LHCN-M2 (cell line): ENCODE measurements around the gene ZNF341. TPM values are rescaled to one million over a fixed set of nuclear protein-coding genes. Genes with fewer than 3 reads are reported as not detected.
A peak's percentile ranks its signal among the peaks of the same experiment; 100 is the strongest.

Experiments used
- DNase-seq: peaks from one replicate; pipeline ENCODE4 v3.0.0-alpha.2; 2012; ENCODE audit warnings: low read depth
- total RNA-seq: library from RNA; depleted of rRNA; stranded (reverse); fragments of >200 nt; gene quantifications from 2 replicates; pipeline ENCODE4 v1.2.3, GENCODE V29; 2014

The ZNF341 gene
- total RNA-seq, 1 experiment from 2014 or later, result 2.8 TPM

DNA sequence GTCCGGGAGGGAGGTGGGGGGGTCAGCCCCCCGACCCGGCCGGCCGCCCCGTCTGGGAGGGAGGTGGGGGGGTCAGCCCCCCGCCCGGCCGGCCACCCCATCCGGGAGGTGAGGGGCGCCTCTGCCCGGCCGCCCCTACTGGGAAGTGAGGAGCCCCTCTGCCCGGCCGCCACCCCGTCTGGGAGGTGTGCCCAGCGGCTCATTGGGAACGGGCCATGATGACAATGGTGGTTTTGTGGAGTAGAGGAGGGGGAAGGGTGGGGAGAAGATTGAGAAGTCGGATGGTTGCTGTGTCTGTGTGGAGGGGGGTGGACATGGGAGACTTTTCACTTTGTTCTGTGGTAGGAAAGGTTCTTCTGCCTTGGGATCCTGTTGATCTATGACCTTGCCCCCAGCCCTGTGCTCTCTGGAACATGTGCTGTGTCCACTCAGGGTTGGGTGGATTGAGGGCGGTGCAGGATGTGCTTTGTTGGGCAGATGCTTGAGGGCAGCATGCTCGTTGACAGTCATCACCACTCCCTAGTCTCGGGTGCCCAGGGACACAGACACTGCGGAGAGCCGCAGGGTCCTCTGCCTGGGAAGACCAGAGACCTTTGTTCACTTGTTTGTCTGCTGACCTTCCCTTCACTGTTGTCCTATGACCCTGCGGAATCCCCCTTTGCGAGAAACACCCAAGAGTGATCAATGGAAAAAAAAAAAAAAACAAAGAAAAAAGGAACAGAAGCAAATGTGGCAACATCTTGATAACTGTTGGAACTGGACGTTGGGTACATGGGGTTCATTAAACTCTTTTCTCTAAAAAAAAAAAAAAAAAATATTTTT is 30.0 kb upstream of the ZNF341 start:
- DNase-seq, result no peak

DNA sequence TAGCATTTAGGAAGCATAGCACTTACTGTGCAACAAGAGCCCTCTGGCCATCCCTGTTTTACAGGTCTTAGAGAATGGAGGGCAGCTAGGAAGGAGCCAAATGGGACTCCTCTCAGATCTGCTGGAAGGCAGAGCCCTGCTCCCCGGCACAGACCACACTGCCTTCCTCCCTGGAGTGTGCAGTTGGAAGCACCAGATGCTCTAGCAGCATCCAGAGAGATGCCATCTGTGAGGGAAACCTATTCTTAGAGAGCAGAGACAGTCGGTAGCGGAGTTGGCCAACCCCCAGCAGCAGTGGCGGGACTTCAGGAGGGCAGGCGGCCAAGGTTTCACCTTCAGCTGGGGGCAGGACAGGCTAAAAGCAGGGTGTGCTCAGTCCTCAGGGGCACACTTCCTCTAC is 28.9 kb upstream of the ZNF341 start:
- no peak for DNase-seq

DNA sequence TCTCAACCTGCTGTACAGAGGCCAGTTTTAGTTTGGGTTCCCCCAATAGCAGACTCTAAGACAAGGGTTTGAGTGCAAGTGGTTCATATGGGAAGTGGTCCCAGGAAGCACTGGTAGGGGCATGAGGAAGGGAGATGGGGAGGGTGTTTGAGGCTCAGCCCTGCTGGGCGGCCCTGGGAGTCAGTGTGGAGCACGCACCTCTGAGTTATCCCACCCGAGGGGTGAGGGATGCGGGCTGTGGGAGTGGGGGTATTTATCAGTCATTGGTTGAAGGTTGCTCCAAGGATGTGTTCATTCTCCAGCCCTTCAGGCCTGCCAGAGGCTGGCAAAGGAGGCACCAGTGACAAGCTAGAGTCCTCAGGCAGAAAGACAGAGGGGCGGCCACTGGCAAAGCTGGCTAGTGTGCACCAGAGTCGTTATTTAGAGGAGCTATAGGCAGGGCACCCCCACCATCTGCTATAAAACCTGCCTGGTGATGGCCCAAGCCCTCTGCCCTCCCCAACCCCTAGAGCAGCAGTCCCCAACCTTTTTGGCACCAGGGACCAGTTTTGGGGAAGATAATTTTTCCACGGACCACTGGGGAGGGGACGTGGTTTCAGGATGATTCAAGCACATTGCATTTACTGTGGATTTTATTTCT is 28.2 kb upstream of the ZNF341 start:
- no peak for DNase-seq

DNA sequence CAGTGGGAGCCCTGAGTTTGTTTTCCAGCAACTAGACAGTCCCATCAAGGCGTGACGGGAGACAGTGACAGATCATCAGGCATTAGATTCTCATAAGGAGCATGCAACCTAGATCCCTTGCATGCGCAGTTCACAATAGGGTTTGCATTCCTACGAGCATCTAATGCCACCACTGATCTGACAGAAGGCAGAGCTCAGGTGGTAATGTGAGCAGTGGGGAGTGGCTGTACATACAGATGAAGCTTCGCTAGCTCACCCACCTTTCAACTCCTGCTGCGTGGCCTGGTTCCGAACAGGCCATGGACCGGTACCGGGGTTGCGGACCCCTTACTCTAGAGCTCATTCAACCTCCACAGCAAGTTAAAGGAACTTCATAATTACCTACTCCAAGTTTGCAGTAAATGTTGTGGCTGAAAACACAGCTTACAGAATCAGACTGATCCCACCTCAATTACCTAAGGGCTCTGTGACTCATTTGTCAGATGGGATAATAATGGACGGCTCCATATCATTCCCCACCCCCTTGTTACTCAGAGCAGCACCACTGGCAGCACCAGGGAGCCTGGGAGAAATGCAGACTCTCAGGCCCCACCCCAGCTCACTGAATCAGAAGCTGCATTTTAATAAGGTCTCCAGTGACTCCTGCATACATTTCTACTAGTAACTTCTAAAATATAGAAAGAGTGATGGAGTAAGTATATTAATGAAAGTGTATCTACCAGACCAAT is 27.4 kb upstream of the ZNF341 start:
- DNase-seq, result peak; percentile 41

DNA sequence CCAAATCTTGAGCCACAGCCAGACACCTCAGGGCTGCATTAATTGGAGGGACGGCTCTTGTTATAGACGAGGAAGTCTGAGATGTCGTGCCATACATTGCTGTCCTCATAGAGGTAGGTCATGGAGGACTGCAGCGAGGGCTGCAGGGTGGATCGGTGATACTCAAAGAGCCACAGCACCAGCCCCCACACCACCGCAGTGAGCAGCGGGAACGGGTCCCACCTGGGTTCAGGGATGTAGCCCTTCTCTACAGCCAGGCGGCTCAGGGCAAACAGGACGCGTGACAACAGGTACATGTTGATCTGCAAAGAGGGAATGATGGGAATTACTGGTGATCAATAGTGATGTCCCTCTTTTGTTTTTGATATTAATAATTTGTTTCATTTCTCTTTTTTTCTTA is 24.1 kb upstream of the ZNF341 start:
- no peak for DNase-seq

DNA sequence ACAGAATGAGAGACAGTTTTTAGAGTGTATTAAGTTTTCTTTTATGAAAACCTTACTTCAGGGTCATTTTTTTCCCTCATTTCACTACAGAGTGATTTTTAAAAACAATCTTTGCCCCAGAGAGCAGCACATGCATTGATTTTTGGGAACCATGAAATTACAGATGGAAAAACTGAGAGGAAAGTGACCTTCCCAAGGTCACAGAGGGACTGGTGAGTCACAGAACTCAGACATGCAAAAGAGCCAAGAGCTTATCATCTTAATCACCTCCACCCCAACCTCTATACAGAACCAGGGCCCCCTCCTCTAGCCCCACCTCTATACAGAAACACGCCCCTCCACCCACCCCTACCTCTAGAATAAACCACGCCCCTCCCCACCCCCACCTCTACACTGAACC is 22.4 kb upstream of the ZNF341 start:
- no peak for DNase-seq

DNA sequence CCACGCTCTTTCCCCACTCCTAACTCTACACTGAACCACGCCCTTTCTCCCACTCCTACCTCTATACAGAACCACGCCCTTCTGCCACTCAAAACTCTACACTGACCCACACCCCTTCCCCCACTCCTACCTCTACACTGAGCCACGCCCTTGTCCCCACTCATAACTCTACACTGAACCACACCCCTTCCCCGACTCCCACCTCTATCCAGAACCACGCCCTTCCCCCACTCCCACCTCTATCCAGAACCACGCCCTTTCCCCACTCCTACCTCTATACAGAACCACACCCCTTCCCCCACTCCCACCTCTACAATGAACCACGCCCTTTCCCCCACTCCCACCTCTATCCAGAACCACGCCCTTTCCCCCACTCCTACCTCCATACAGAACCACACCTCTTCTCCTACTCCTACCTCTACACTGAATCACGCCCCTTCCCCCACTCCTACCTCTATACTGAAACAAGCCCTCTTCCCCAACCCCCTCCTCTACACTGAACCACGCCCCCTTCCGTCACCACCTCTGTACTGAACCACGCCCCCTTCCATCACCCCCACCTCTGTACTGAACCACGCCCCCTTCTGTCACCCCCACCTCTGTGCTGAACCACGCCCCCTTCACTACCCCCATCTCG is 21.8 kb upstream of the ZNF341 start:
- no peak for DNase-seq

DNA sequence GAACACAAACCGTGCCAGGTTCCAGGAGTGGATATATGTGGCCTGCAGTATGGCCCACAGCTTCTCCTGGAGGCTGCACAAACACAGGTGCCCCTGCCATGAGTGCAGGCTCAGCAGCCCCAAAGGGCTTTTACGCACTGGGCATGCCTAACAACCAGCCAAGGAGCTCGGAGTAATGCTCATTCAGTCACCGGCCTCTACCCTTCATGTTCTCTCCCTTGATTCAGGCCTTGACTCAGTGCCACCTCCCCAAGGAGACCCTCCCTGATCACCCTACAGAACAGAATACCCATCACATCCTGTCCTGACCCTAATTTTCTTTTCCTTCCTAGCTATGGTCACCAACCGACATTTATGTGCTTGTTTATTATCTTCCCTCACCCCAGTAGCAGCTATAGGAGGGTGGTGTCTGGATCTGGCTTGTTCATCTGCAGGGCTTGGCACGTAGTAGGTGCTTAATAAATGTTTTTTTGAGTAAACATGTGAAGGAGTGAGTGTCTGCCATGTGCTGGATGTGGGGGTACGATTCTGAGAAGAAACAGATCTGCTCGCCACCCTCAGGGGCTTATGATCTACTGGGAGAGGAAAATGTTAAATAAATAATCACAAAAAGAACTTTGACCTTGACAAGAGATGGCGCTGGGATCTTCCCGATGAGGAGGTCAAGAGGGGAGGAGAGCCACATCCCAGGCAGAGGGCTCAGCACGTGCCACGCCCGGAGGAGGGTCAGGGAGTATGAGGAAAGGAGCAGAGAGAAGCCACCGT is 20.9 kb upstream of the ZNF341 start:
- DNase-seq, result no peak

DNA sequence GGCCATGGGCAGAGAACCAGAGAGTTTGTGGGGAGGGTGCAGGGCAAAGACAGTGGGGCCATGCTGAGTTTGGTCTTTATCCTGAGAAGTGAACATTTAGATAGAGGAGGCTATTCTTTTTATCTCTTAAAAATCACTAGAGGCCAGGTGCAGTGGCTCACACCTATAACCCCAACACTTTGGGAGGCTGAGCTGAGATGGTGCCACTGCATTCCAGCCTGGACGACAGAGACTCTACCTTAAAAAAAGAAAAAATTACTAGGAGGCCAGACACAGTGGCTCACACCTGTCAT is 20.4 kb upstream of the ZNF341 start:
- no peak for DNase-seq

DNA sequence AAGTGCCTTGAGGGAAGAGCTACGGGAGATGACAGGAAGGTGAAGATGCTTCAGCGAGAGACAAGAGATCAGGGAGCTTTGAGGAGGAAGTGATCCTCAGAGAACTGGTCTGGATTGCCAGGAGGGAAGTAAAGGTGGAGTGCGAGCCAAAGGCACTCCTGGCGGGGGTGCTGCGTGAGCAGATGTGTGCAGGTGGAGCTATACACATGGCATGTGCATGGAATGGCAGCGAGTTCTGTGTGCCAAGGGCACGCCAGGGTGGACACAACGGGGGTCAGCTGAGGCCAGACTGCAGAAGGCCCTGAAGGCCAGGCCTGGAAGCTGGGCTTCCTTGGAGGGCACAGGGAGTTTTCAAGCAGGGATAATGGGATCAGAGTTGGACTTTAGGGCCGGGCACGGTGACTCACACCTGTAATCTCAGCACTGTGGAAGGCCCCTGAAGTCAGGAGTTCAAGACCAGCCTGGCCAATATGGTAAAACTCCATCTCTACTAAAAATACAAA is 17.9 kb upstream of the ZNF341 start:
- no peak for DNase-seq

DNA sequence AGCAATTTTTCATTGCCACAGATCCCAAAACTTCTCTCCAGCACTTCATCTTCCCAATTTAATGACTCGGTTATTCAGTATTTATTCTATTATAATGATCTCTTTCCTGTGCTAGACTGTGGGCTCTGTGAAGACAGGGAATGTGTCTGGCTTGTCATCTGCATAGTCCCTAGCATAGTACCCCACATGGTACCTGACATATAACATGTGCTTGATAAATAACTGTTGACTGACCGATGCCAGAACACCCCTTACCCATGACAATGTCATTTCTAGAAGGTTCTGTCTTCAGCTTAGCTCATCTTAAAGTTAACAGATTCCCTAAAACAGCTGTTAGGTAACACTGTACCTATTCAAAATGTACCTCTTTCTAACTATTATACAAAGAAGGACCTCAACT is 15.3 kb upstream of the ZNF341 start:
- no peak for DNase-seq

DNA sequence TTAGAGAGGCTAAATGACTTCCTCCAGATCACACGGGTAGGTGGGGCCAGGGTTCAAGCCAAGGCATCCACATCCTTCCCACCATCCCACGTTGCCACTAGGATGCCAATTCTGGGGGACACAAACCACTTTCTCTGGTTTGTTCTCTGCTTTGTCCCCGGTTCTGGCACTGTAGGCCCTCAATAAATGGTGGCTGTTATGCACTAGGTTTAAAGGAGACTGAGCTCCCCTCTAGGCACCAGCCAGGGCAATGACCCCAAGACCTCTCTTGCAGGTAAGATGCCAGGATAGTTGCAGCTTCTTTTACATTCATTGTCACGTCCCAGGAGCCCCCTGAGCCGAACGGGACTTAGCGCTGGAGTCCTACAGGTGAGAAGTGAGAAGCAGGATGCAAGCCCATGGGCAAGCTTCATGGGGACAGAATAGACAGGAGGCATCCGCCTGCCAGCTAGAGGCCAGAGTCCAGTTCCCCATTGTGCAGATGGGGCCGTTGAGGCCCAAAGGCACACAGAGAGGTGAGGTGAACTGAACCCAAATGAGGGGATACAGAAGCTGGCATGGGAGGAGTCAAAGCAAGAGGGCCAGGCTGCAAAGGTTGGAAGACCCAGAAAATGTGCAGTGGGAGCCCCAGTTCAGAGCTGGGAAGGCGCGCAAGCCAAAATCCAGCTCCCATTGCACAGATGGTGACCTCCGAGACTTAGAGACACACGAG is 12.4 kb upstream of the ZNF341 start:
- DNase-seq, result no peak

DNA sequence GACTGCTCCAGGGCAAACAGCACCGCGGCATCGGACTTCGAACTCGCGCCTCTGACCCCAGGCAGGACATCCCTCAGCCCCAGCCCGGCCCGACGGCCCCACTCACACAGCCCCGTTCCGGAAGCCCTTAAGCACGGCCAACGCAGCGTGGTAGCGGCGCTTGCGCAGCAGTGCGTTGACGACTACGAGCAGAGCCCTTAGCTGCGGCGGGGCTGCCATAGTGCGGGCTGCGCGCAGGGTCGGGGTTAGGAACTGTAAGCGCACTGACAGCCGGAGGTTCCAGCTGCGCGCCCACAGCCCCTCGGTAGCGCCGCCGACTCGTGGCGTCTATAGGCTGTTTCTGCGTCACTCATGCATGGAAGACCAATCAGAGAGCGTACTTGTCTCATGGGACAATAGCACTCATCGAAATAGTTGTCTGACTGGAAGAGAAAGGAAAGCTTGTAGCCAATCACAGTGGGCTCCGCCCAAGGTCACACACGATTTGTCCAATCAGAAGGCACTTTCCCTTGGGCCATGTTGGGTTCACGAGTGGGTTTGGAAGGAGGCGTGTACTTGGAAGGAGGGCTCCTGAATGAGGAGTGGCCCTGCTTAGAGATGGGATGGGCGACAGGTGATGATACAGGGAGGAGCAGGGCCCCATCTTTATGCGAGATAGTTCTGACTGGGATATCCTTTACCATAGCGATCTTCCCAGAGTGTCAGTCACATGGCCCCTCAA is 11.6 kb upstream of the ZNF341 start, which contains the start of gene PXMP4:
Gene PXMP4 (minus strand): TSS at position 322 of the 721 bp plus-strand sequence. CDS start 103 bp downstream, at position 219.
- peak; percentile 99 for DNase-seq

DNA sequence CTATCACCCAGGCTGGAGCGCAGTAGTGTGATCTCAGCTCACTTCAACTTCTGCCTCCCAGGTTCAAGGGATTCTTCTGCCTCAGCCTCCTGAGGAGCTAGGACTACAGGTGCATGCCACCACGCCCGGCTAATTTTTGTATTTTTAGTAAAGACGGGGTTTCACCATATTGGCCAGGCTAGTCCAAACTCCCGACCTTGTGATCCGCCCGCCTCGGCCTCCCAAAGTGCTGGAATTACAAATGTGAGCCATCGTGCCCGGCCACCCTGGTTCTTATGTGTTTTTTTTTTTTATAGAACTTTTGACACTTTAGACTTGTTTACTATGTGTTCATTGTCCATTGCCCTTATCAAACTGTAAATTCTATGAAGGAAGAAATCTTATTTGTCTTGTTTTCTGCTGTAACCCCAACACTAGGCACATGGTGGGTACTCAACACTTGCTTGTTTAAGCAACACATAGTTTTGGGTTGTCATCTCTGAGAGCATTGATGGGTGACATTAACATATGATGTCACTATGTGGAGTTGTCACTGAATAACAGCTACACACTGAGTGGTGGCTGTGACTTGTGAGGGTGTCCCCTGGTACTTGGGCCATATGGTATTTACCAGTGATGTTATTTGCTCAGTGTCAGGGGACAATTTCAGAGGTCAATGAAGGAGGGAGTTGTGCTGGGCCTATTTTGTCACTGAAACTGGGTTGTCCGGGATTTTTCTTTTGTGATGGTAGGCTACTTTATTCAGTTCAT is 10.2 kb upstream of the ZNF341 start:
- no peak for DNase-seq

DNA sequence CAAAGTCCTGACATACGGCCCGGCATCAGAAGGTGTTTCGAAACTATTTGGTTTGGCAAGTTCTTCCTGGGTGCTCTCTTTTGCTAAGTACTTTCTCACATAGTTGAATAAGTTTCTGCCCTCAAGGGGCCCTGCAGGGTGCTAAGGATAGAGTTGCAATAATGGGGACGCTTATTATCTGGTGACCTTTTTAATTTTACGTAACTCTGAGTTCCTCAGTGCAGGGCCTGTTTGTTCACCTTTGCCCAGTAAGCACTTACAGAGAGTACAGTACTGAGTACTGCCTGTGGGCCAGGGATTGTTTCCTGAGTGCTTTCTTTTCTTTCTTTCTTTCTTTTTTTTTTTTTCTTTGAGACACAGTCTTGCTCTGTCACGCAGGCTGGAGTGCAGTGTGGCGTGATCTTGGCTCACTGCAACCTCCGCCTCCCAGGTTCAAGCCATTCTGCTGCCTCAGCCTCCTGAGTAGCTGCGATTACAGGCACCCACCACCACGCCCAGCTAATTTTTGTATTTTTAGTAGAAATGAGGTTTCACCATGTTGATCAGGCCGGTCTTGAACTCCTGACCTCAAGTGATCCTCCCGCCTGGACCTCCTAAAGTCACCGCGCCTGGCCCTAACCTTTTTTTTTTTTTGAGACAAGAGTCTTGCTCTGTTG is 7.2 kb upstream of the ZNF341 start:
- DNase-seq, result no peak

DNA sequence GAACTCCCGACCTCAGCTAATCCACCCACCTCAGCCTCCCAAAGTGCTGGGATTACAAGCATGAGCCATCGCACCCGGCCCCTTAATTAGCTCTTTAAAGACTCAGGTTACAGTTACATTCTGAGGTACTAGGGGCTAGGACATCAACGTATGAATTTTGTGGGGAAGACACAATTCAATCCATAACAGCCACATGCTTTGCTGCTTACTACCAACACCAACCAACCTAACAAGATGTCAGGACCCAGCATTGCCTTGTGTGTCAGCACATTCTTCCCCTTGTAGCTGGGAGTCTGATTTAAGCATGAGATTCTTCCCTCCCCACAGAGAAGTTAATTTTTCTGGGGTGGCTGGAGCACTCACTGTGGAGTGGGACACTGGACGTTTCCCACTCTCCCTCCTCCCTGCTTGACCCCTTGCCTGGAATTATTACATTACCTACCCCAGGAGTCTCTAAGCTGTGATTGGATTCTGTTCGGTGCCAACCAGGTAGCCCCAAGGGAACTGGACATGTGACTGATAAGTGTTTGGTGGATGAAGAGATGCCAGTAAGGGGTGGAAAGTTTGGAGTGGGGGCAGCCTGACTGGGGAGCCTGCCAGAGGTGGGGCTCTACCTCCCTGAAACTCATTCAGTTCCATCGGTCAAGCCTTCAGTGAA is 6.1 kb upstream of the ZNF341 start:
- DNase-seq, result no peak

DNA sequence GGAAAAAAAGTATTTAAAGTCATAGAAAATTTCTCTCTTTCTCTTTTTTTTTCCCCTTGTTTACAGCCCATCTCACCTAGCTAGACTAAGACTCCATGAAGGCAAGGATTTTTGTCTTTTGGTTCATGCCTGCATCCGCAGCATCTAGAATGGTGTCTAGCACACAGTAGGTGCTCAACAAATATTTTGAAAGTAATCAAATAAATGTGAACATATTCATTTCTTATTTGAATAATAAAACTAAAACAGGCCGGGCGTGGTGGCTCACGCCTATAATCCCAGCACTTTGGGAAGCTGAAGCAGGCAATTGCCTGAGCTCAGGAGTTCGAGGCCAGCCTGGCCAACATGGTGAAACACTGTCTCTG is 4.7 kb upstream of the ZNF341 start:
- no peak for DNase-seq

DNA sequence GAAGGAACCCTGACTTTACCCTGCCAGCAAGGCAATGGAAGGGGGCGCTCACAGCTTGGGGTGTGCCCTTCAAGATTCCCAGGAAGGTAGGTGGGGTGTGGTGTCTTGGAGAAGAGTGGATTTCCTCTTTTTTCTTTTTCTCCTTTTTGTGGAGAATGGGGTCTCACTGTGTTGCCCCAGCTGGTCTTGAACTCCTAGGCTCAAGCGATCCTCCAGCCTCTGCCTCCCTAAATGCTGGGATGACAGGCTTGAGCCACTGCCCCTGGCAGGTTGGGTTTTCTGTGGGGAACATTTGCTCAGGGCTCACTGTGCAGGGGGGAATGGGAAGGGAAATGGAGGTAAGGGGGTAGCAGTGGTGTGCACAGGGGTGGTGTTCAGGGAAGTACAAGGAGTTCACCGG is 4.0 kb upstream of the ZNF341 start:
- DNase-seq, result no peak
